ENCODE measurements around the gene PROCA1. TPM values are rescaled to one million over a fixed set of nuclear protein-coding genes. Genes with fewer than 3 reads are reported as not detected.

PROCA1 gene
- total RNA-seq, 2 donors from 2014 or later: 28.7 to 41.6 TPM

DNA sequence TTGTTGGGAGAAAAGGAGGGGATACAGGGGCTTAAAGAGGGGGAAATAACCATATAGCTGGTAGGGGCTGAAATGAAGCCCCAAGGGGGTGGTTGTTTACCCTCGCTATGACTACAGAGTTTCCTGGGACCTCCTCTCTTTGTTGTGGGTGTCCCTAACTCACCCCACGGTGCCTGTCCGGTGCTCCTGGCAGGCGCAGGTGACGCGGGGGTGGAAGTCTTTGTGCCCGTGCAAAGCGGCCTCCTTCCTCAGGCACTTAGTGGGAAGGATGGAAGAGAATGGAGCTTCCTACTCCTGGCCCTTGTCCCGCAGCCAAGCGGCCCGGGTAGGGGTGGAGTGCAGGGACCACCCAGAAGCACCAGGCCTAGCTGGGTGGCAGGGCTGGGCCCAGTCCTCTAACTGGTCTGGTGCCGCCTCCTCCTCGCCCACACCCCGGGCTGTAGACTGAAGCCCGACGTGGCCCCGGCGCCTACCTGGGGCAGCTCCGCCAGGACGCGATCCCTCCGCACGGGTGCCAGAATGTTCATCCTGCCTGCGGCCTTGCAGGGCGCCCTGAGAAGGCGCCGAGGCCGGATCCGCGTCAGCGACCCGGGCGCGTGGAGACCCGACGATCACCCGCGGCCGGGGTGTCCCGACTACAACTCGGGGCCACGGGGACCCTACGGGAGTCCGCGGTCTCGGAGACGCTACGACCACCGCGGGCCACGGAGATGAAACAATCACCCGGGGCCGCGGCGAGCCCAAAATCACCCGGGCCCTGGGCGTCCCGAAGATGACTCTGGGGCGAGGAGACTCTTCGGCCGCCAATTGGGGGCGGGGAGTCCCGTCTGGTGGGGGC, 5.3 kb upstream of the PROCA1 start:
- H3K9me3 Mint-ChIP-seq: no peaks in the 10 kb centered on the region
- peaks cover 43% of the 10 kb centered on the region for H3K36me3 ChIP-seq (ENCODE audit: control insufficient read depth, insufficient read depth, low read length)
- H3K4me3 Mint-ChIP-seq: peak overlapping the region; percentile 99
- H3K36me3 Mint-ChIP-seq (ENCODE audit: low read depth): peaks cover 40% of the 10 kb centered on the region
- H3K9me3 ChIP-seq (ENCODE audit: control insufficient read depth, low read length): no peaks in the 10 kb centered on the region
- H3K27ac Mint-ChIP-seq: peak overlapping the region; percentile 91
- TF ChIP-seq, protein P1, sequence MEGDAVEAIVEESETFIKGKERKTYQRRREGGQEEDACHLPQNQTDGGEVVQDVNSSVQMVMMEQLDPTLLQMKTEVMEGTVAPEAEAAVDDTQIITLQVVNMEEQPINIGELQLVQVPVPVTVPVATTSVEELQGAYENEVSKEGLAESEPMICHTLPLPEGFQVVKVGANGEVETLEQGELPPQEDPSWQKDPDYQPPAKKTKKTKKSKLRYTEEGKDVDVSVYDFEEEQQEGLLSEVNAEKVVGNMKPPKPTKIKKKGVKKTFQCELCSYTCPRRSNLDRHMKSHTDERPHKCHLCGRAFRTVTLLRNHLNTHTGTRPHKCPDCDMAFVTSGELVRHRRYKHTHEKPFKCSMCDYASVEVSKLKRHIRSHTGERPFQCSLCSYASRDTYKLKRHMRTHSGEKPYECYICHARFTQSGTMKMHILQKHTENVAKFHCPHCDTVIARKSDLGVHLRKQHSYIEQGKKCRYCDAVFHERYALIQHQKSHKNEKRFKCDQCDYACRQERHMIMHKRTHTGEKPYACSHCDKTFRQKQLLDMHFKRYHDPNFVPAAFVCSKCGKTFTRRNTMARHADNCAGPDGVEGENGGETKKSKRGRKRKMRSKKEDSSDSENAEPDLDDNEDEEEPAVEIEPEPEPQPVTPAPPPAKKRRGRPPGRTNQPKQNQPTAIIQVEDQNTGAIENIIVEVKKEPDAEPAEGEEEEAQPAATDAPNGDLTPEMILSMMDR (conservative IDR thresholded peaks at IDR 0.05): no peak
- peak overlapping the region; percentile 82 for H3K9ac ChIP-seq (ENCODE audit: extremely low read depth, low read length, poor library complexity, severe bottlenecking)
- peak overlapping the region; percentile 92 for H3K27ac ChIP-seq (ENCODE audit: low read depth, low read length)
- no peaks in the 10 kb centered on the region for H3K27me3 ChIP-seq (ENCODE audit: control insufficient read depth, insufficient read depth, low read length, poor library complexity, severe bottlenecking)
- peaks cover 32% of the 10 kb centered on the region for H3K4me1 Mint-ChIP-seq
- no peaks in the 10 kb centered on the region for H3K27me3 Mint-ChIP-seq (ENCODE audit: insufficient read depth)
- peak; percentile 79 for DNase-seq
- WGBS, 2 experiments (ENCODE audit: insufficient coverage in 1 of 2, insufficient read length in 1 of 2): 2% methylated on average over 19 to 63 of the region's 63 CpGs
- peaks cover 2% of the 10 kb centered on the region for H3K4me1 ChIP-seq (ENCODE audit: control insufficient read depth, insufficient read depth, low read length)
- peak overlapping the region; percentile 97 for H3K4me3 ChIP-seq (ENCODE audit: low read length)

DNA sequence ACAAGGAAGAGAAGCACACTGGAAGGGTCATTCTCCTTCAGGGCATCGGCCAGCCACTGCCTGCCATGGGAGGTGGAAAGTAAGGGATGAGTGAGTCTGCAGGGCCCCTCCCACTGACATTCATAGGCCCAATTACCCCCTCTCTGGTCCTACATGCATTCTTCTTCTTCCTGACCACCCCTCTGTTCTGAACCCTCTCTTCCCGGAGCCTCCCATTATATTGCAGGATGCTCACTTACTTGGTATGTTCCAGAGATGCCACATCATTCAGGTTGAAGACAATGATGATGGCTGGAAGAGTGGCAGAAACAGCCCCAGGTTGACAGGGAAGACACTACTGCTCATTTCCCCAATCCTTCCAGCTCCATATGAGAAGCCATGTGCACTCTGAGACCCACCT, 3.5 kb upstream of the PROCA1 start:
- Histone ChIP-seq H3K9ac (ENCODE audit: extremely low read depth, low read length, poor library complexity, severe bottlenecking) (no peak overlapping the region), H3K4me1 (ENCODE audit: control insufficient read depth, insufficient read depth, low read length) (no peaks in the 10 kb centered on the region), H3K36me3 (ENCODE audit: control insufficient read depth, insufficient read depth, low read length) (peaks cover 27% of the 10 kb centered on the region), H3K27me3 (ENCODE audit: control insufficient read depth, insufficient read depth, low read length, poor library complexity, severe bottlenecking) (no peaks in the 10 kb centered on the region), H3K4me3 (ENCODE audit: low read length) (no peak overlapping the region), H3K27ac (ENCODE audit: low read depth, low read length) (no peak overlapping the region), H3K9me3 (ENCODE audit: control insufficient read depth, low read length) (no peaks in the 10 kb centered on the region)
- Mint-ChIP-seq H3K4me3 (no peak overlapping the region), H3K9me3 (no peaks in the 10 kb centered on the region), H3K4me1 (peaks cover 27% of the 10 kb centered on the region), H3K27ac (no peak overlapping the region), H3K36me3 (ENCODE audit: low read depth) (peaks cover 25% of the 10 kb centered on the region), H3K27me3 (ENCODE audit: insufficient read depth) (no peaks in the 10 kb centered on the region)
- TF ChIP-seq, protein P1 (conservative IDR thresholded peaks at IDR 0.05): no peak
- no peak for DNase-seq
- 93% methylated on average over 2 of the region's 2 CpGs; no CpG with 5 or more reads in 1 of the 2 experiments for WGBS, 2 experiments (ENCODE audit: insufficient coverage in 1 of 2, insufficient read length in 1 of 2)

DNA sequence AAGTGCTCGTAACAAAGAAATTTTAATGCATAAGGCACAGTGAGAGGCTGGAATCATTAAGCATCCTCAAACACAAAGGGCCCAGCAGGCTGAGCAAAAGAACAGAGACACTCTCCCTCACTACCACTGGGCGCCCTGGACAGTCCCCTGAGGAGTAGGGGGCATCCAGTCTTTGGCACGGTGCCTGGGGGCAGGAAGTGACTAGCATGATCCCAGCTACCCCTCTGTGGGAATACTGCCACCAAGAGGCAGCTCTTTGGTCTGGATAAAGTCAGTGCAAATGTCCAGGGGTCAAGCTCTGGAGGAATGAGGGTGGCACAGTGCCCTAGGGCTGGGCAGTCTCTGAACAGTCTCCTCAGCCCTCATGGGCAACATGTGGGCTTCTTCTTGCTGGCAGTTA, 2.6 kb upstream of the PROCA1 start:
- WGBS, 2 experiments (ENCODE audit: insufficient coverage in 1 of 2, insufficient read length in 1 of 2): 94 to 100% methylated on average over 1 to 3 of the region's 3 CpGs
- TF ChIP-seq, protein P1 (conservative IDR thresholded peaks at IDR 0.05): no peak

More for the DNA sequence above, 2.6 kb upstream of the PROCA1 start:
- DNase-seq: no peak
- Histone ChIP-seq H3K4me3 (ENCODE audit: low read length) (no peak overlapping the region), H3K9ac (ENCODE audit: extremely low read depth, low read length, poor library complexity, severe bottlenecking) (no peak overlapping the region), H3K36me3 (ENCODE audit: control insufficient read depth, insufficient read depth, low read length) (peaks cover 27% of the 10 kb centered on the region), H3K4me1 (ENCODE audit: control insufficient read depth, insufficient read depth, low read length) (no peaks in the 10 kb centered on the region), H3K9me3 (ENCODE audit: control insufficient read depth, low read length) (no peaks in the 10 kb centered on the region), H3K27ac (ENCODE audit: low read depth, low read length) (no peak overlapping the region), H3K27me3 (ENCODE audit: control insufficient read depth, insufficient read depth, low read length, poor library complexity, severe bottlenecking) (no peaks in the 10 kb centered on the region)
- peaks cover 22% of the 10 kb centered on the region for H3K36me3 Mint-ChIP-seq (ENCODE audit: low read depth)
- no peaks in the 10 kb centered on the region for H3K27me3 Mint-ChIP-seq (ENCODE audit: insufficient read depth)
- peaks cover 25% of the 10 kb centered on the region for H3K4me1 Mint-ChIP-seq
- H3K27ac Mint-ChIP-seq: no peak overlapping the region
- H3K4me3 Mint-ChIP-seq: no peak overlapping the region
- no peaks in the 10 kb centered on the region for H3K9me3 Mint-ChIP-seq
